Measurements from ENCODE around the gene KMT5B.
A peak's percentile ranks its signal among the peaks of the same experiment; 100 is the strongest.
"Not testable (repeated sequence)": the region's sequence is repeated elsewhere in the genome, so short reads cannot be mapped to it uniquely, and the experiment has no call there.

The KMT5B gene

DNA sequence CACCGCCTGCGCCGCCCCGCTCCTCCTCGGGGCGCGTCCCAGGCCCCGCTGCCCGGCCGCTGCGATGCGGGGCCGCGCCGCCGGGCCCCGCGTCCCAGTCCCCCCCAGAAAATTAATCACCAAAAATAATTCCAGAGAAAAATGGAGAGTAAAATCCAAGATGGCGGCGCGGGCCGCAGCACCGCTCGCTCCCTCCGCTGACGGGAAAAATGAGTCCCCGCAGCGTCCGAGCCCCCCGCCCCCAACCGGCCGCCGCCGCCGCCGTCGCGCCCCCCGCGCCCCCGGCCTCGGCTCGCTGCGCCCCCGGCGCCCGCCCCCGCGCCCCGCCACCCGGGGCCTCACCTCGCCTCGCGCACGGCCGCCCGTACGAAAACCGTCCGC is at the start of gene KMT5B:
KMT5B (minus strand) TSS at position 162 of the 381 bp plus-strand sequence. CDS start 23,220 bp downstream, outside the sequence.
- peak; percentile 47 to 65 for DNase-seq (ENCODE audit: low read depth in 2 of 2)

DNA sequence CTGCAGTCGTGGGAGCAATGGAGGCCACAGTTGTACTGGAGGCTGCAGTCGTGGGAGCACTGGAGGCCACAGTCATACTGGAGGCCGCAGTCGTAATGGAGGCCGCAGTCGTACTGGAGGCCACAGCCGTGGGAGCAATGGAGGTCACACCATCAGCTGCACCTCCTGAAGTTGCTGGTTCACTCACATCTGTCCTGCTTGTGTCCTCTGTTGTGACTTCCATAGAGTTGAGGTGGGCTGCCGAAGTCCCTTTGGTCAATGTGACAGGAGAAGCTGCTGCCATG is 49.4 kb upstream of the KMT5B start:
- no peak for DNase-seq (ENCODE audit: low read depth in 2 of 2)

- DNase-seq (ENCODE audit: low read depth in 2 of 2) = no peak
Observed at GRCh38 chr11:68261749-68262543, 48.9 kb upstream of the KMT5B start.

- DNase-seq (ENCODE audit: low read depth in 2 of 2) = no peak
Observed at GRCh38 chr11:68261006-68261405, 47.9 kb upstream of the KMT5B start.

GRCh38 chr11:68260484-68260883 is 47.4 kb upstream of the KMT5B start:
- DNase-seq (ENCODE audit: low read depth in 2 of 2) = no peak

GRCh38 chr11:68259122-68259959 is 46.2 kb upstream of the KMT5B start:
- no peak for DNase-seq (ENCODE audit: low read depth in 2 of 2)

GRCh38 chr11:68258363-68258765 is 45.3 kb upstream of the KMT5B start:
- no peak for DNase-seq (ENCODE audit: low read depth in 2 of 2)

DNA sequence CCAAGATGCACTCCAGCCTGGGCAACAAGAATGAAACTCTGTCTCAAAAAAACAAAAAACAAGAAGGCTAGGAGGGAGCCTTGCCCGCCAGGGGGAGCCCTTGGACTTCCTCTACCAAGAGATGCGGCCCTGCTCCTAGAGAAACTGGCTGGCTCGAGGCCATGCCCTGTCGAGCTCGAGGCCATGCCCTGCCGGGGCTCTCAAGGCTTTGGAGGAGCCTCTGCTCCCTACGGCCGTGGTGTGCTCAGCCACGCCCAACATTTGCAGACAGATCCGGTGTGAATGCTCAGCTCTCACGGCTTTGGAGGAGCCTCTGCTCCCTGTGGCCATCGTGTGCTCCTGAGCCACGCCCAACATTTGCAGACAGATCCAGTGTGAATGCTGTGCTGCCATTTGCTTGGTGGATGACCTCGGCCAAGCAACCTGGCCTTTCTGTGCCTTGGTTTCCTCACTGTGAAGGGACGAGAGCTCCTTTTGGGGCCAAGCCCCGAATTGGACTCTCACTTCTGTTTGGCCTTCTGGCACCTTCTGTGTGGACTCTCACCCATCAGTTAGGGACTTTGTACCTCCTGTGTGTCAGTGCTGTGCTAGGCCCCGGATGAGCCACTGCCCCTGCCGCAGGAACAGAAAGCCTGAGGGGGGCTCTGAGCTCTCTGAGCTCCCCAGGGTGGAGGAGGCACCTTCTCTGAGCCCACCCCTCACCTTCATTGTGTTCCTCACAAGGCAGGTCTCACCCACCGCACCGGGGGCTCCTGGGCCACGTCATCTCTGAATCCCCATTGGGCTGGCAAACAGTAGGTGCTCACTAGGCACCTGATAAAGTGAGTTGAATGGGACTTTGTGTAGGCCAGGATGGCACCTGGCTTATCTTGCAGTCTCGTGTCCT is 44.6 kb upstream of the KMT5B start:
- peak; percentile 95 to 98 for DNase-seq (ENCODE audit: low read depth in 2 of 2)

GRCh38 chr11:68256331-68256741 is 43.2 kb upstream of the KMT5B start:
- no peak for DNase-seq (ENCODE audit: low read depth in 2 of 2)

GRCh38 chr11:68255526-68255925 is 42.4 kb upstream of the KMT5B start:
- DNase-seq (ENCODE audit: low read depth in 2 of 2) = no peak

- no peak for DNase-seq (ENCODE audit: low read depth in 2 of 2)
Observed at GRCh38 chr11:68254421-68254820, 41.3 kb upstream of the KMT5B start.

GRCh38 chr11:68251765-68252164 is 38.7 kb upstream of the KMT5B start:
- no peak for DNase-seq (ENCODE audit: low read depth in 2 of 2)

DNA sequence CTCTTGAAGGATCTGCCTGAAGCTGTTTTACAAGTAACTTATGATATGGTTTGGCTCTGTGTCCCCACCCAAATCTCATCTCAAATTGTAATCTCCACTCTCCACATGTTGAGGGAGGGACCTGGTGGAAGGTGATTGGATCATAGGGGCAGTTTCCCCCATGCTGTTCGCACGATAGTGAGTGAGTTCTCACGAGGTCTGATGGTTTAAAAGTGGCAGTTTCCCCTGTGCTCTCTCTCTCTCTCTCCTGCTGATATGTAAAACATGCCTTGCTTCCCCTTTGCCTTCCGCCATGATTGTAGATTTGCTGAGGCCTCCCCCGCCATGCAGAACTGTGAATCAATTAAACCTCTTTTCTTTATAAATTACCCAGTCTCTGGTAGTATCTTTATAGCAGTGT is 31.8 kb upstream of the KMT5B start:
- DNase-seq (ENCODE audit: low read depth in 2 of 2) = not testable (repeated sequence)

DNA sequence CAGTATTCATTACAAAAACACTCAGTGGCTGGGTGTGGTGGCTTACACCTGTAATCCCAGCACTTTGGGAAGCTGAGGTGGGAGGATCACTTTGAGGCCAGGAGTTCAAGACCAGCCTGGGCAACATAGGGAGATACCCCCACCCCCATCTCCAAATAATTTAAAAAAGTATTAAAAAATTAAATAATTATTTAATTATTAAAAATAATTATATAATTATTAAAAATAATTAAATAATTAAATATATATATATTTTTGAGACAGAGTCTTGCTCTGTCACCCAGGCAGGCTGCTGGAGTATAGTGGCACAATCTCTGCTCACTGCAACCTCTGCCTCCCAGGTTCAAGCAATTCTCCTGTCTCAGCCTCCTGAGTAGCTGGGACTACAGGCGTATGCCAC is 30.8 kb upstream of the KMT5B start:
- not testable (repeated sequence) for DNase-seq (ENCODE audit: low read depth in 2 of 2)

- DNase-seq (ENCODE audit: low read depth in 2 of 2) = no peak
Observed at GRCh38 chr11:68242616-68243015, 29.5 kb upstream of the KMT5B start.

DNA sequence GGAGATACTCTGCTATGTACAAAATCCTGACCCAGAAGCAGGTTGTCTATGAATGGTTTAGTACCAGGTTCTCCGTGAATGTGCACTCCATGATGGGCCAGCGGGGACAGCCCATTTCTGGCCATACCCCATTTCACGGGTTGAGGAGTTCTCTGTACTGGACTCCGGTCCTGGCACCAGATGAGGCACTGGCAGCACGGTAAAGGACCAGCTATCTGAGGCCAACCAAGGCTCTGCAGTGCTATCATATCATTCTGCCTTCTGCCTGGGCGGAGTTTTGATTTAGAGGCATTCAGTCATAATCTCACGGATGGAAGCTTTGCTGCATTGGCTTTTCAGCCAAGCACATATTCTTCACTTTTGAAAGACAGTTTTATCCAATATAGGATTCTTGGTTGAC is 18.5 kb upstream of the KMT5B start:
- DNase-seq (ENCODE audit: low read depth in 2 of 2) = no peak

DNA sequence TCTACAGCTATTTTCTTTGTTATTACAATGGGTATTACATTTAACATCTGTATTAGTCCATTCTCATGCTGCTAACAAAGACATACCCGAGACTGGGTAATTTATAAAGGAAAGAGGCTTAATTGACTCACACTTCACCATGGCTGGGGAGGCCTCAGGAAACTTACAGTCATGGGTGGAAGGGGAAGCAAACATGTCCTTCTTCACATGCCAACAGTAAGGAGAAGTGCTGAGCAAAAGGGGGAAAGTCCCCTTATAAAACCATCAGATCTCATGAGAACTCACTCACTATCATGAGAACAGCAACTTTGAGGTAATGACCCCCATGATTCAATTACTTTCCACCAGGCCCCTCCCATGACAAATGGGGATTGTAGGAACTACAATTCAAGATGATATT is 16.5 kb upstream of the KMT5B start:
- DNase-seq (ENCODE audit: low read depth in 2 of 2) = no peak

- DNase-seq (ENCODE audit: low read depth in 2 of 2) = no peak
Observed at GRCh38 chr11:68226421-68226820, 13.3 kb upstream of the KMT5B start.

- no peak for DNase-seq (ENCODE audit: low read depth in 2 of 2)
Observed at GRCh38 chr11:68224606-68225005, 11.5 kb upstream of the KMT5B start.

DNA sequence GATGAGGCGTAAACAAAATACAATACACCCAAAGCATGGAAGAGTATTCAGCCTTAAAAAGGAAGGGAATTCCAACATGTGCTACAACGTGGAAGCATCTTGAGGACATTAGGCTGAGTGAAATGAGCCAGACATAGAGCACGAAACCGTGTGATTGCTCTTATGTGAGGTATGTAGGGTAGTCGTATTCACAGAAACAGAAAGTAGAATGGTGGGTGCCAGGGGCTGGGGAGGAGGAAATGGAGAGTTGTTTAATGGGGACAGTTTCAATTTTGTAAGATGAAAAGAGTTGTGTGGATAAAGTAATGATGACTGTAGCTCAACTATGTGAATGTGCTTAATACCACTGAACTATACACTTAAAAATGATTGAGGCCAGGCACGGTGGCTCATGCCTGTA is 10.2 kb upstream of the KMT5B start:
- no peak for DNase-seq (ENCODE audit: low read depth in 2 of 2)

- no peak for DNase-seq (ENCODE audit: low read depth in 2 of 2)
Observed at GRCh38 chr11:68221406-68221805, 8.3 kb upstream of the KMT5B start.
